Neural cell (in vitro differentiated cells): ENCODE data around the gene RNF144B.

Source experiments
- CTCF ChIP-seq: fragments of 450-650 bp; IDR thresholded peaks from 2 replicates; pipeline ENCODE4 v1.5.1; 2014; ENCODE audit warnings: antibody characterized with exemption, mild to moderate bottlenecking, moderate library complexity; ENCODE audit not compliant: poor library complexity, severe bottlenecking
- EP300 ChIP-seq: fragments of 450-650 bp; conservative IDR thresholded peaks from 2 replicates; pipeline ENCODE4 v1.6.1; 2014; ENCODE audit warnings: antibody characterized with exemption, mild to moderate bottlenecking, moderate library complexity; ENCODE audit not compliant: poor library complexity, severe bottlenecking
- EZH2 ChIP-seq: fragments of 200-600, 300-800 bp; shearing (Covaris generic), sonication (generic); IDR thresholded peaks from 2 replicates; pipeline ENCODE4 v1.6.1; 2014; ENCODE audit warnings: antibody characterized with exemption, low read length, borderline replicate concordance, mild to moderate bottlenecking; ENCODE audit not compliant: insufficient read depth, poor library complexity, severe bottlenecking
- POLR2AphosphoS5 ChIP-seq: IDR thresholded peaks from 2 replicates; pipeline ENCODE4 v1.6.1; 2012
- RAD21 ChIP-seq: fragments of 450-650 bp; conservative IDR thresholded peaks from 2 replicates; pipeline ENCODE4 v1.6.1; 2014; ENCODE audit warnings: antibody characterized with exemption, mild to moderate bottlenecking, moderate library complexity
- REST ChIP-seq: IDR thresholded peaks from 2 replicates; pipeline ENCODE4 v1.6.1; 2012; ENCODE audit warnings: borderline replicate concordance
- SMC3 ChIP-seq: fragments of 450-650 bp; conservative IDR thresholded peaks from 2 replicates; pipeline ENCODE4 v1.6.1; 2014; ENCODE audit warnings: antibody characterized with exemption, mild to moderate bottlenecking, moderate library complexity; ENCODE audit not compliant: poor library complexity
- TAF1 ChIP-seq: IDR thresholded peaks from 2 replicates; pipeline ENCODE4 v1.6.1; 2012; ENCODE audit warnings: low read depth

GRCh38 chr6:18463429-18463828, 76.3 kb downstream of the RNF144B start:
- TF ChIP-seq SMC3: no peak
- no peak for TF ChIP-seq CTCF
- no peak for TF ChIP-seq REST
- TF ChIP-seq TAF1: no peak
- TF ChIP-seq EP300: no peak
- TF ChIP-seq EZH2: no peak
- no peak for TF ChIP-seq POLR2AphosphoS5
- TF ChIP-seq RAD21: no peak
